Testis (tissue), 2 donors: Measurements from ENCODE around the gene LMO4.

ENCODE experiments used
- POLR2A ChIP-seq: fragments of 450-650 bp; IDR thresholded peaks from one replicate; pipeline ENCODE4 v1.6.1; 2017; ENCODE audit warnings: antibody characterized with exemption, mild to moderate bottlenecking, moderate library complexity
- TF ChIP-seq, protein P1 (sequence below), 3 experiments: fragments of 450-650 bp in 2 of 3; fragments of 200-600 bp in 1 of 3; sonication (generic) in 1 of 3; IDR thresholded peaks; one replicate each; pipeline ENCODE4 v1.5.1; 2016 to 2019; ENCODE audit warnings: antibody characterized with exemption in 3 of 3, mild to moderate bottlenecking in 2 of 3, moderate library complexity in 1 of 3

DNA sequence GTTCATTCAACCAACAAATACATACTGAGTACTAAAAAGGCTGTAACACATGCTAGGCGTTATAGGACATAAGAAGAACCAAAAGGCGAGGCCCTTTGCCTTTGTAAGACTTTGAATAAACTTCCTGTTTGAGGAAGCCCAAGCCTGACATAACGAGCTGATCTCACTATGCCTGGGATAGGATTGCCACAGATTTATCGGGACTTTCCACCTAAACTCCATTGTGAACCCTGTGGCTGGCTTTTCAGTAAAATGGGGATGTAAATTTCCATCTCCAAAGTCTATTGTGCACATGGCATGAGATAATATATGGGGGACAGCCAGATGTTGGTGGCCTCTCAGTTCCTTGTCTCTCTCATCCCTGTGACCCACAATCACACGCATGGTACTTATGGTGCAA is 41.9 kb downstream of the LMO4 start:
- TF ChIP-seq, protein P1, sequence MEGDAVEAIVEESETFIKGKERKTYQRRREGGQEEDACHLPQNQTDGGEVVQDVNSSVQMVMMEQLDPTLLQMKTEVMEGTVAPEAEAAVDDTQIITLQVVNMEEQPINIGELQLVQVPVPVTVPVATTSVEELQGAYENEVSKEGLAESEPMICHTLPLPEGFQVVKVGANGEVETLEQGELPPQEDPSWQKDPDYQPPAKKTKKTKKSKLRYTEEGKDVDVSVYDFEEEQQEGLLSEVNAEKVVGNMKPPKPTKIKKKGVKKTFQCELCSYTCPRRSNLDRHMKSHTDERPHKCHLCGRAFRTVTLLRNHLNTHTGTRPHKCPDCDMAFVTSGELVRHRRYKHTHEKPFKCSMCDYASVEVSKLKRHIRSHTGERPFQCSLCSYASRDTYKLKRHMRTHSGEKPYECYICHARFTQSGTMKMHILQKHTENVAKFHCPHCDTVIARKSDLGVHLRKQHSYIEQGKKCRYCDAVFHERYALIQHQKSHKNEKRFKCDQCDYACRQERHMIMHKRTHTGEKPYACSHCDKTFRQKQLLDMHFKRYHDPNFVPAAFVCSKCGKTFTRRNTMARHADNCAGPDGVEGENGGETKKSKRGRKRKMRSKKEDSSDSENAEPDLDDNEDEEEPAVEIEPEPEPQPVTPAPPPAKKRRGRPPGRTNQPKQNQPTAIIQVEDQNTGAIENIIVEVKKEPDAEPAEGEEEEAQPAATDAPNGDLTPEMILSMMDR (IDR thresholded peaks at IDR 0.05): no peak
- TF ChIP-seq POLR2A: no peak
